NB4 (cell line): ENCODE results near the gene NIM1K.

Experiments used
- DNase-seq: peaks from one replicate; pipeline ENCODE4 v3.0.0; 2010; ENCODE audit warnings: low read depth
- H3K4me3 ChIP-seq: one replicate; pipeline ENCODE4 v1.5.1; 2011; ENCODE audit warnings: mild to moderate bottlenecking, low read depth, low read length, moderate library complexity
- MYC ChIP-seq: IDR thresholded peaks from 2 replicates; pipeline ENCODE4 v1.6.1; 2011; ENCODE audit warnings: low read depth, low read length
- POLR2A ChIP-seq: IDR thresholded peaks from 2 replicates; pipeline ENCODE4 v1.6.1; 2011; ENCODE audit warnings: mild to moderate bottlenecking; ENCODE audit not compliant: insufficient read length; ENCODE audit errors: extremely low read depth
- TF ChIP-seq, protein P1 (sequence below): IDR thresholded peaks from 2 replicates; pipeline ENCODE4 v1.6.1; 2011; ENCODE audit warnings: low read depth, low read length
- TF ChIP-seq, protein P2 (sequence below): IDR thresholded peaks from one replicate; pipeline ENCODE4 v1.5.1; 2012; ENCODE audit warnings: low read depth, low read length

Gene NIM1K

DNA sequence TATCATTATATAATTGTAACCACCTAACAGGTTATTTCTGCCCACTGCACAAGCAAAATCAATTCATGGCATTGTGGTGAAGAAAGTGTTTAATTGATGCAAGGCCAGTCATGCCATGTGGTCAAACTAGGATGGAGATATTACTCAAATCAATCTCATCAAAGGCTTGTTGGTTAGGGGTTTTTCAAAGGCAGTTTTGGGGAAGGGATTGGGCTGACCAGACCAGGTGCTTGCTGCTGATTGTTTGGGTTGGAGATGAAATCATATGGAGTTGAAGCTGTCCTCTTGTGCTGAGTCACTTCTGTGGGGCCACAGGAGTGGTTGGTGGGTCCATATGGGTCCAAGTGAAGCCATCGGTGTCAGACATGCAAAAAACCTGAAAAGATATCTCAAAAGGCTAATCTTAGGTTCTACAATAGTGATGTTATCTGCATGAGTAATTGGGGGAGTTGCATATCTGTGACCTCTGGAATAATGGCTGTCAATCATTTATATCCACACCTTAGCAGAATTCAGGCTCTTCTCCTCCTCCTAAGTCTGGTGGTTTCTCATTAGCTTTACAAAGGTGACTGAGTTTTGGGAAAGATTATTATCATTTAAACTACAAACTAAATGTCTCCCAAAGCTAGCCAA lies 76.3 kb downstream of the NIM1K start:
- no peak for TF ChIP-seq POLR2A
- TF ChIP-seq, protein P1, sequence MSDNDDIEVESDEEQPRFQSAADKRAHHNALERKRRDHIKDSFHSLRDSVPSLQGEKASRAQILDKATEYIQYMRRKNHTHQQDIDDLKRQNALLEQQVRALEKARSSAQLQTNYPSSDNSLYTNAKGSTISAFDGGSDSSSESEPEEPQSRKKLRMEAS = no peak
- TF ChIP-seq MYC = no peak
- TF ChIP-seq, protein P2, sequence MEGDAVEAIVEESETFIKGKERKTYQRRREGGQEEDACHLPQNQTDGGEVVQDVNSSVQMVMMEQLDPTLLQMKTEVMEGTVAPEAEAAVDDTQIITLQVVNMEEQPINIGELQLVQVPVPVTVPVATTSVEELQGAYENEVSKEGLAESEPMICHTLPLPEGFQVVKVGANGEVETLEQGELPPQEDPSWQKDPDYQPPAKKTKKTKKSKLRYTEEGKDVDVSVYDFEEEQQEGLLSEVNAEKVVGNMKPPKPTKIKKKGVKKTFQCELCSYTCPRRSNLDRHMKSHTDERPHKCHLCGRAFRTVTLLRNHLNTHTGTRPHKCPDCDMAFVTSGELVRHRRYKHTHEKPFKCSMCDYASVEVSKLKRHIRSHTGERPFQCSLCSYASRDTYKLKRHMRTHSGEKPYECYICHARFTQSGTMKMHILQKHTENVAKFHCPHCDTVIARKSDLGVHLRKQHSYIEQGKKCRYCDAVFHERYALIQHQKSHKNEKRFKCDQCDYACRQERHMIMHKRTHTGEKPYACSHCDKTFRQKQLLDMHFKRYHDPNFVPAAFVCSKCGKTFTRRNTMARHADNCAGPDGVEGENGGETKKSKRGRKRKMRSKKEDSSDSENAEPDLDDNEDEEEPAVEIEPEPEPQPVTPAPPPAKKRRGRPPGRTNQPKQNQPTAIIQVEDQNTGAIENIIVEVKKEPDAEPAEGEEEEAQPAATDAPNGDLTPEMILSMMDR = no peak
- no peak for DNase-seq
- H3K4me3 ChIP-seq = no peak overlapping the region

GRCh38 chr5:43270645-43271044 lies 78.6 kb downstream of the NIM1K start:
- no peak overlapping the region for H3K4me3 ChIP-seq
- TF ChIP-seq, protein P1 = no peak
- TF ChIP-seq POLR2A = no peak
- DNase-seq = peak; percentile 31

DNA sequence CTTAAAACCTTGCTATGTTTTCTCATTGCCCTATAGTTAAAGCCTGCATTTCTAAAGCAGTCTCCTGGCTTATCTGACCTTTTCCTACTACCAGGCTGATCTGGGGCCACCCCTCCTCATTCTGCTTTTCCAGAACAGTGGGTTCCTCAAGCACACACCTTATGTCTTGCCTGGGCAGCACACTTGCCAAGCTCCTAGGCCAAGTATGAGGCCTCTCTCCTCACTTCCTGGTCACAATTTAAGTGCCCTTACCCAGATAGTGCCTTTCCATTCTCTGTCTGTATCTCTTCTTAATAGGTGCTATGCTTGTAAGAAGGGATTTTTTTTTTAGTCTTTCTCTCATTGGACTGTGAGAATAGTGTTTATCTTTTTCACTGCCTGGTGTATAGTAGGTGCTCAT lies 81.5 kb downstream of the NIM1K start:
- DNase-seq = no peak

GRCh38 chr5:43274435-43275114 lies 82.5 kb downstream of the NIM1K start:
- no peak overlapping the region for H3K4me3 ChIP-seq
- no peak for DNase-seq
- TF ChIP-seq, protein P2 = no peak
- TF ChIP-seq MYC (no peak), POLR2A (no peak)
- TF ChIP-seq, protein P1 = no peak

More for the DNA sequence above, 81.5 kb downstream of the NIM1K start:
- no peak overlapping the region for H3K4me3 ChIP-seq
- TF ChIP-seq, protein P1 = no peak
- TF ChIP-seq POLR2A (no peak), MYC (no peak)
- TF ChIP-seq, protein P2 = no peak

DNA sequence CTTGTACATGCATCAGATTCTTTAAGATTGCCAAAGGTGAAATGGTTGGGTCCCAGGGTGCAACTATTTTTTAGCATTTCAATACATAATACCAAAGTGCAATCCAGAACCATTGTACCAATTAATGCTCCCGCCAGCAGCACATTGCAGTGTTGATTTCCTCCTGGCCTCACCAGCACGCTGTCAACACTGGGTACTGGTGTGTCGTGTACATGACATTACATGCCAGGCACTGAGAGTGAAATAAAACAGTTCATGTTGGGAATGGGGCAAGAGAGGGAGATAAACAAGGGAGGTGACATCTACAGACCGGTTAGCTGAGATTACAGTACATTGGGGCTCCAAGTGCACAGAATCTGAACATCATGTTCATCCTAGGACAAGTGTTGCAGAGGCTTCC lies 83.4 kb downstream of the NIM1K start:
- TF ChIP-seq, protein P2 = no peak
- TF ChIP-seq, protein P1 = no peak
- TF ChIP-seq POLR2A = no peak
- no peak for TF ChIP-seq MYC
- no peak overlapping the region for H3K4me3 ChIP-seq
- no peak for DNase-seq
